Right hindlimb (tissue), 1 donor: Measurements from ENCODE around the gene NUFIP1.
"Not testable (repeated sequence)": the region's sequence is repeated elsewhere in the genome, so short reads cannot be mapped to it uniquely, and the experiment has no call there.

Source experiments
- DNase-seq: peaks from one replicate; pipeline ENCODE4 v3.0.0-alpha.2; 2018

NUFIP1 gene

GRCh38 chr13:44989071-44989889, at the start of gene NUFIP1, which contains the start of gene GPALPP1:
Gene NUFIP1, minus strand, starts transcription at chr13:44989471. Its CDS starts 35 bp downstream, at chr13:44989436.
Gene GPALPP1, plus strand, starts transcription at chr13:44989538. Its CDS starts 117 bp downstream, at chr13:44989655.
- peak; percentile 96 for DNase-seq

- DNase-seq: no peak
Observed at GRCh38 chr13:45036206-45036605, 46.9 kb upstream of the NUFIP1 start.

- DNase-seq: no peak
Observed at GRCh38 chr13:45034342-45034741, 45.1 kb upstream of the NUFIP1 start.

GRCh38 chr13:45024847-45025246, 35.6 kb upstream of the NUFIP1 start:
- no peak for DNase-seq

GRCh38 chr13:45021250-45021649, 32.0 kb upstream of the NUFIP1 start:
- no peak for DNase-seq

GRCh38 chr13:45019981-45020380, 30.7 kb upstream of the NUFIP1 start:
- DNase-seq: not testable (repeated sequence)

- no peak for DNase-seq
Observed at GRCh38 chr13:45016792-45017425, 27.6 kb upstream of the NUFIP1 start.

GRCh38 chr13:45015300-45015699, 26.0 kb upstream of the NUFIP1 start:
- no peak for DNase-seq

- DNase-seq: no peak
Observed at GRCh38 chr13:45011198-45011597, 21.9 kb upstream of the NUFIP1 start.

GRCh38 chr13:45007823-45008222, 18.6 kb upstream of the NUFIP1 start:
- DNase-seq: no peak

- DNase-seq: no peak
Observed at GRCh38 chr13:45007225-45007624, 18.0 kb upstream of the NUFIP1 start.

GRCh38 chr13:45004096-45004495, 14.8 kb upstream of the NUFIP1 start:
- no peak for DNase-seq

GRCh38 chr13:45003417-45003816, 14.1 kb upstream of the NUFIP1 start:
- no peak for DNase-seq

GRCh38 chr13:44989941-44990340, 670 bp upstream of the NUFIP1 start:
- DNase-seq: no peak

- no peak for DNase-seq
Observed at GRCh38 chr13:44978328-44978727, 10.9 kb downstream of the NUFIP1 start.

- DNase-seq: no peak
Observed at GRCh38 chr13:44976949-44977583, 12.2 kb downstream of the NUFIP1 start.

GRCh38 chr13:44976196-44976595, 13.1 kb downstream of the NUFIP1 start:
- DNase-seq: no peak

- no peak for DNase-seq
Observed at GRCh38 chr13:44974056-44974793, 15.0 kb downstream of the NUFIP1 start.

- no peak for DNase-seq
Observed at GRCh38 chr13:44972956-44973581, 16.2 kb downstream of the NUFIP1 start.

GRCh38 chr13:44971656-44972595, 17.3 kb downstream of the NUFIP1 start:
- no peak for DNase-seq
